Kidney (tissue), 14 donors: ENCODE results near the gene ZNF277. TPM values are rescaled to one million over a fixed set of nuclear protein-coding genes. Genes with fewer than 3 reads are reported as not detected.

Experiments
- DNase-seq, 5 donors: peaks; one replicate each; pipeline ENCODE4 v3.0.0-alpha.2; 2013 to 2020
- FAIRE-seq: peaks from 2 replicates; lab custom pipeline; 2012; peaks lifted over from hg19 to GRCh38; lab: Jason Lieb, UNC
- H3K27ac ChIP-seq, 2 donors: one replicate each; pipeline ENCODE4 v1.7.0; 2013; ENCODE audit warnings: low read depth in 2 of 2, low read length in 2 of 2, inconsistent platforms in 1 of 2
- H3K27me3 ChIP-seq: one replicate; pipeline ENCODE4 v1.7.1; 2013; ENCODE audit warnings: low read length, inconsistent platforms; ENCODE audit not compliant: control insufficient read depth, insufficient read depth
- H3K36me3 ChIP-seq, 3 donors: one replicate each; pipeline versions ENCODE4 v1.7.0 to v1.7.1; 2013; ENCODE audit warnings: low read length in 3 of 3, control low read depth in 1 of 3, inconsistent platforms in 1 of 3; ENCODE audit not compliant: insufficient read depth in 3 of 3, control insufficient read depth in 2 of 3
- H3K4me1 ChIP-seq, 3 donors: one replicate each; pipeline versions ENCODE4 v1.7.0 to v1.7.1; 2013; ENCODE audit warnings: low read length in 3 of 3, inconsistent platforms in 1 of 3, low read depth in 1 of 3; ENCODE audit not compliant: control insufficient read depth in 2 of 3, insufficient read depth in 2 of 3
- H3K4me3 ChIP-seq, 3 donors: one replicate each; pipeline versions ENCODE4 v1.7.0 to v1.8.1; 2013; ENCODE audit warnings: low read length in 3 of 3, control low read depth in 1 of 3, inconsistent platforms in 1 of 3
- H3K9ac ChIP-seq, 3 donors: one replicate each; pipeline versions ENCODE4 v1.7.0 to v1.7.1; 2013; ENCODE audit warnings: low read length in 3 of 3, control low read depth in 1 of 3, inconsistent platforms in 1 of 3
- H3K9me3 ChIP-seq, 3 donors: one replicate each; pipeline versions ENCODE4 v1.7.0 to v1.7.1; 2013; ENCODE audit warnings: low read length in 3 of 3, control low read depth in 1 of 3, inconsistent platforms in 1 of 3; ENCODE audit not compliant: control insufficient read depth in 2 of 3, insufficient read depth in 1 of 3
- intact Hi-C: fragments of 100-400 bp; cut with DNase I; formaldehyde crosslinking; loops from one replicate; pipeline ENCODE4 v1.11.1; 2022
- polyA plus RNA-seq: library from polyadenylated mRNA; stranded (reverse); fragments of 350-450 nt; fragmentation: Illumina TruSeq; extraction: RNeasy Lipid Tissue Mini Kit (QIAGEN cat#74804); gene quantifications from one replicate; pipeline ENCODE4 v1.2.3, GENCODE V29; 2014; ENCODE audit warnings: low read depth, low replicate concordance; ENCODE audit not compliant: insufficient read depth
- total RNA-seq: library from RNA; stranded (reverse); fragmentation: NEBNext Ultra II Directional; extraction: Animal tissue kit (Norgen Biotek cat#: 25700); gene quantifications from one replicate; pipeline ENCODE4 v1.2.1, GENCODE V29; 2021
- TF ChIP-seq, protein P1 (sequence below): IDR thresholded peaks from 3 replicates; pipeline ENCODE4 v1.5.1; 2012; ENCODE audit warnings: mild to moderate bottlenecking, moderate library complexity, borderline replicate concordance; ENCODE audit not compliant: insufficient read depth; ENCODE audit errors: extremely low read depth
- donor health status: control.
- donor health status: control.
- donor health status: control.
- donor health status: control.
- donor health status: control.
- donor health status: DM: yes; HTN: yes; CAD: no.
- donor health status: Normal renal cell carcinoma (clear cell type).

Gene ZNF277
- total and polyA plus RNA-seq, 2 donors from 2014 or later: 18.7 to 25.0 TPM

DNA sequence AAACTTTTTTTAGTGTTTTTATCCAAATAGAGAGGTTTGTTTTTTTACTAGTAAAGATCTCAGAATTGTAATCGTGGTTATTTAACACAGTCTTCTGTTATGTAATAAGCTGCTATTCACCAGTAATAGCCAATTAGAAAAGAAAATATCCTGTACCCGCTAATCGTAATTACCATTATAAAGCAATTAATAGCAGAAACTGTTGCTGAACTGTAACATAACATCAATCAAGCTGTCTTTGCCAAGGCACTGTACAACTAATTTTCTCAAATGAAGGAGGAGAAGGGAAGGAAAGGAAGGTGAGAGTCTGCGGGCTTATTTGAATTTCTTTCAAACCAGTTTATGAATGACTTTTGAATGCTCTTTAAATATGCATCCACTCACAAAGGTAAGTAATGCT is 9.3 kb downstream of the ZNF277 start:
- Histone ChIP-seq H3K9ac (no peak overlapping the region), H3K27ac (no peak overlapping the region), H3K4me3 (no peak overlapping the region), H3K9me3 (no peaks in the 10 kb centered on the region), H3K27me3 (no peaks in the 10 kb centered on the region), H3K36me3 (no peaks in the 10 kb centered on the region), H3K4me1 (peaks cover 0 to 9% (median 8%) of the 10 kb centered on the region in 3 donors)
- FAIRE-seq: no peak
- intact Hi-C loops: no loop called here
- no peak for DNase-seq
- TF ChIP-seq, protein P1, sequence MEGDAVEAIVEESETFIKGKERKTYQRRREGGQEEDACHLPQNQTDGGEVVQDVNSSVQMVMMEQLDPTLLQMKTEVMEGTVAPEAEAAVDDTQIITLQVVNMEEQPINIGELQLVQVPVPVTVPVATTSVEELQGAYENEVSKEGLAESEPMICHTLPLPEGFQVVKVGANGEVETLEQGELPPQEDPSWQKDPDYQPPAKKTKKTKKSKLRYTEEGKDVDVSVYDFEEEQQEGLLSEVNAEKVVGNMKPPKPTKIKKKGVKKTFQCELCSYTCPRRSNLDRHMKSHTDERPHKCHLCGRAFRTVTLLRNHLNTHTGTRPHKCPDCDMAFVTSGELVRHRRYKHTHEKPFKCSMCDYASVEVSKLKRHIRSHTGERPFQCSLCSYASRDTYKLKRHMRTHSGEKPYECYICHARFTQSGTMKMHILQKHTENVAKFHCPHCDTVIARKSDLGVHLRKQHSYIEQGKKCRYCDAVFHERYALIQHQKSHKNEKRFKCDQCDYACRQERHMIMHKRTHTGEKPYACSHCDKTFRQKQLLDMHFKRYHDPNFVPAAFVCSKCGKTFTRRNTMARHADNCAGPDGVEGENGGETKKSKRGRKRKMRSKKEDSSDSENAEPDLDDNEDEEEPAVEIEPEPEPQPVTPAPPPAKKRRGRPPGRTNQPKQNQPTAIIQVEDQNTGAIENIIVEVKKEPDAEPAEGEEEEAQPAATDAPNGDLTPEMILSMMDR: no peak

DNA sequence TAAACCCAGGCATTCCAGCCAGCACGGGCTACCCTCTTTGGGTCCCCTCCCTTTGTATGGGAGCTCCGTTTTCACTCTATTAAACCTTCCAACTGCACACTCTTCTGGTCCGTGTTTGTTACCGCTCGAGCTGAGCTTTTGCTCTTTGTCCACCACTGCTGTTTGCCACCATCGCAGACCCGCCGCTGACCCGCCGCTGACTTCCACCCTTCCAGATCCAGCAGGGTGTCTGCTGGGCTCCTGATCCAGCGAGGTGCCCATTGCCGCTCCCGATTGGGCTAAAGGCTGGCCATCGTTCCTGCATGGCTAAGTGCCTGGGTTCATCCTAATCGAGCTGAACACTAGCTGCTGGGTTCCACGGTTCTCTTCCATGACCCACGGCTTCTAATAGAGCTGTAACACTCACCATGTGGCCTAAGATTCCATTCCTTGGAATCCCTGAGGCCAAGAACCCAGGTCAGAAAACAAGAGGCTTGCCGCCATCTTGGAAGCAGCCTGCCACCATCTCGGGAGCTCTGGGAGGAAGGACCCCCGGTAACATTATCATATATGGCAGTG is 14.5 kb downstream of the ZNF277 start:
- TF ChIP-seq, protein P1: no peak
- no peak for DNase-seq
- FAIRE-seq: no peak

DNA sequence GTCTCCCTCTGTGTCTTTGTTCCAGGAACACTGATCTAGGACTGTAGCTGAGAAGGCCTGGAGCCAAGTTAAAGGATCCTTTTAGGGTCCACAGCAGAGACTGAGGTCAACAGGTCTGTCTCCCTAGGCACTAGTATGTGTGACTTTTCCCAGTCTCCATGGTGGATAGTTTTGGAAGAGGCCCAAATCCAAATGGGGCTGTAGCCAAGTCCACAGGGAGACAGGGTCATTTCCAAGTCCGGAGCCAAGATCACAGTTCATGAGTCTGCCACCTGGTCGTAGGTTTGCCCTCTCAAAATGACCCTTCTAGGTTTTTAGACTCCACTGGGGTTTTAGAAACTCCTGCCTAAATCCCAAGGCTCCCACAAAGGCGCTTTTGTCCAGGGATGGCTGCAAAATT is 16.8 kb downstream of the ZNF277 start:
- no peaks in the 10 kb centered on the region for H3K9me3 ChIP-seq
- TF ChIP-seq, protein P1: no peak
- intact Hi-C loops: no loop called here
- DNase-seq (no peak), FAIRE-seq (no peak)
- H3K36me3 ChIP-seq: no peaks in the 10 kb centered on the region
- no peaks in the 10 kb centered on the region for H3K27me3 ChIP-seq
- no peak overlapping the region for H3K9ac ChIP-seq
- peaks cover 0 to 3% (median 0%) of the 10 kb centered on the region in 3 donors for H3K4me1 ChIP-seq
- no peak overlapping the region for H3K27ac ChIP-seq
- no peak overlapping the region for H3K4me3 ChIP-seq

More for the DNA sequence above, 14.5 kb downstream of the ZNF277 start:
- H3K27me3 ChIP-seq: no peaks in the 10 kb centered on the region
- no peaks in the 10 kb centered on the region for H3K36me3 ChIP-seq
- H3K4me3 ChIP-seq: no peak overlapping the region
- H3K27ac ChIP-seq: no peak overlapping the region
- no peak overlapping the region for H3K9ac ChIP-seq
- peaks cover 0 to 3% (median 0%) of the 10 kb centered on the region in 3 donors for H3K4me1 ChIP-seq
- intact Hi-C loops: no loop called here
- no peaks in the 10 kb centered on the region for H3K9me3 ChIP-seq

DNA sequence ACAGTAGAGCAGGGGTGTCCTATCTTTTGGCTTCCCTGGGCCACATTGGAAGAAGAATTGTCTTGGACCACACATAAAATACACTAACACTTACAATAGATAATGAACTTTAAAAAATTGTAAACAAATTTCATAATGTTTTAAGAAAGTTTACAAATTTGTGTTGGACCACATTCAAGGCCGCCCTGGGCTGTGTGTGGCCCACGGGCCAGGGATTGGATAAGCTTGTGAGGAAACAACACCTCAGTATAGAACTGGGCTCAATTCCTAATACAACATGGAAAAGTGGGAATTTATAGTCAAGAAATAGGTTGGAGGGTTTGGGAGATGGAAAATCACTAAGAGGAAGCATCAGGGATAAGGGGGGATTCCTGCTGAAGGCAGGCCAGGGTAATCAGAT is 17.7 kb downstream of the ZNF277 start:
- intact Hi-C loops: no loop called here
- H3K9me3 ChIP-seq: no peaks in the 10 kb centered on the region
- no peaks in the 10 kb centered on the region for H3K27me3 ChIP-seq
- no peaks in the 10 kb centered on the region for H3K36me3 ChIP-seq
- H3K9ac ChIP-seq: no peak overlapping the region
- no peak for FAIRE-seq
- TF ChIP-seq, protein P1: no peak
- no peak overlapping the region for H3K27ac ChIP-seq
- H3K4me1 ChIP-seq: peaks cover 0 to 3% (median 0%) of the 10 kb centered on the region in 3 donors
- H3K4me3 ChIP-seq: no peak overlapping the region
- DNase-seq: no peak
